ENCODE measurements around the gene GSN. TPM values are rescaled to one million over a fixed set of nuclear protein-coding genes. Genes with fewer than 3 reads are reported as not detected.

Gene GSN
- total RNA-seq: 100 to 1,000 TPM; 628 to 986 (median 782) TPM

DNA sequence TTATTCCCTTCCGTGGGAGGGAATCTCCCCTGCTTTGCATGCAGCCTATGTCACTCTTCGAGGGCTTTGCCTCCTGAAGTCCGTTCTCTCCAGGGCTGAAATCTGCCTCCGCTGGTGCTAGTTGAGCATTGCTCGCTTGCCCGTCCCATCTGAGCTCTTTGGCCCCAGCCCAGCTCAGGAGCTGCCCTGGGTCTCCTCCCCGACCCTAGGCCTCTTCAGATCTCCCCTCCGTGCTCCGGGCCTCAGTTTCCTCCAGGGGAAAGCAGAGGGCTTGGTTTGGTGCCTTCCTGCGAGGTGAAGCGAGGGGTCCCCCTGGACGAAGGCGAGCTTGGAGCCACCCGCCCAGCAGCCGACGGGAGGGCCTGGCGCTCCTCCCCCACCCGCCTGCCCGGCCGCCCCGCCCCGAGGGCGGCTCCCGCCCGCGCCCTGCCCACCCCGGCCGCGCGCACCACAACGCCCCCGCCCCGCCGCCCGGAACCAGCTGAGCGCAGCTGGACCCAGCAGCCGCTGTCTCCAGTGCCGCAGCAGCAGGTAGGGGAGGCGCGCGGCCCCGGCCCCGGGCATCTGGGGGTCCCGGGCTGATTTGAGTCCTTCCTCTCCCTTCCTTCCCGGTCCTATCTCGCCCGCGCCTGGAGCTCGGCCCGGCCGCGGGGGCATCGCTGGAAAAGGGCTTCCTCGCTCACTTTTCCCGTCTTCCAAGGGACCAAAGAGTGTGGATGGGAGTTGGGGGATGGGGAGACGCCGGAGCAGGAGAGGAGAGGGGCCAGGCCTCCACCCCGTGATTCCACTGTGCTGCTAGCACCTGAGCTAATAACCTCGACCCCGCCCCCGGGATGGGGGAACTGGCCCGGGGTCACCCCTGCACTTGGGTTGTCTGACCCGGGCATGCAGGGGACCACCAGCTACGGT lies at the start of gene GSN:
Gene GSN, plus strand, starts transcription at position 474 of the 909 bp plus-strand sequence. CDS start 33,810 bp downstream, outside the sequence.
- intact Hi-C loops (cut with DNase I; ENCODE audit: low total_unique reads): loop anchor here (2.0 kb wide), 1 partner anchor 19 kb away; no protein-coding TSS in a partner anchor

DNA sequence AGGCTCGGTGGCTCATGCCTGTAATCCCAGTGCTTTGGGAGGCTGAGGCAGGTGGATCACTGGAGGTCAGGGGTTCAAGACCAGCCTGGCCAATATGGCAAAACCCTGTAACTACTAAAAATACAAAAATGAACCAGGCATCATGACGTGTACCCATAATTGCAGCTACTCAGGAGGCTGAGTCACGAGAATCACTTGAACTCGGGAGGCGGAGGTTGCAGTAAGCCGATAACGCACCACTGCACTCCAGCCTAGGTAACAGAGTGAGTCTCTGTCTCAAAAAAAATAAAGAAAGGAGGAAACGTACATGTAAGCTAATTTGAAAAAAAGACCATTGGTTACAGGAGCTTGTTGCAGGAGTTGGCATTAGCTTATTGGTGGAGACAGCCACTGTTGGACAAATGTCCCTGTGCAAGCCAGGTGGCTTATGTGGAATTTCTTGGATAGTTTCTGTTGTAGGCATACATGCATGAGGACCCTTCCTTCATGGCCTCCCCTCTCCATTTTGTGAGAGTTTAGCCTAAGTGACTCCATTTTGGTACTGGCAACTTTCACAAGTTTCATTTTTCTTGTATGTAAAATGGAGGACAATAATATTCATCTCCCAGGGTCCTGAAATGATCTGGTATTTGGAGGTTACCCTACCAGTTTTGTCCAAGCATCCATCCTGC lies 49.5 kb upstream of the GSN start:
- Histone ChIP-seq H3K36me3 (no peaks in the 10 kb centered on the region), H3K27me3 (no peaks in the 10 kb centered on the region), H3K27ac (no peak overlapping the region), H3K9me3 (no peaks in the 10 kb centered on the region), H3K4me1 (peaks cover 0 to 1% (median 0%) of the 10 kb centered on the region in 4 donors), H3K4me3 (no peak overlapping the region)
- intact Hi-C loops (cut with DNase I; ENCODE audit: low total_unique reads) (loop anchor here (5.0 kb wide), 1 partner anchor 179 kb away; no protein-coding TSS in a partner anchor), in situ Hi-C loops (cut with MboI; ENCODE audit: low pct_ligation_motif_present in 1 of 4, low pct_unique_long_range_greater_than_20kb in 1 of 4, low sequenced_read_pairs in 3 of 4) (loop anchor here (5.0 to 25.0 kb wide), 4 partner anchors 86 to 179 kb away; no protein-coding TSS in a partner anchor)
- 60 to 75% methylated on average over 2 to 8 of the region's 8 CpGs for WGBS, 2 donors (ENCODE audit: low coverage in 1 of 2)
- TF ChIP-seq POLR2A (IDR thresholded peaks at IDR 0.05) (no peak), EP300 (IDR thresholded peaks at IDR 0.05; ENCODE audit: low read depth) (no peak), POLR2AphosphoS5 (IDR thresholded peaks at IDR 0.05) (no peak)
- TF ChIP-seq, protein P1, sequence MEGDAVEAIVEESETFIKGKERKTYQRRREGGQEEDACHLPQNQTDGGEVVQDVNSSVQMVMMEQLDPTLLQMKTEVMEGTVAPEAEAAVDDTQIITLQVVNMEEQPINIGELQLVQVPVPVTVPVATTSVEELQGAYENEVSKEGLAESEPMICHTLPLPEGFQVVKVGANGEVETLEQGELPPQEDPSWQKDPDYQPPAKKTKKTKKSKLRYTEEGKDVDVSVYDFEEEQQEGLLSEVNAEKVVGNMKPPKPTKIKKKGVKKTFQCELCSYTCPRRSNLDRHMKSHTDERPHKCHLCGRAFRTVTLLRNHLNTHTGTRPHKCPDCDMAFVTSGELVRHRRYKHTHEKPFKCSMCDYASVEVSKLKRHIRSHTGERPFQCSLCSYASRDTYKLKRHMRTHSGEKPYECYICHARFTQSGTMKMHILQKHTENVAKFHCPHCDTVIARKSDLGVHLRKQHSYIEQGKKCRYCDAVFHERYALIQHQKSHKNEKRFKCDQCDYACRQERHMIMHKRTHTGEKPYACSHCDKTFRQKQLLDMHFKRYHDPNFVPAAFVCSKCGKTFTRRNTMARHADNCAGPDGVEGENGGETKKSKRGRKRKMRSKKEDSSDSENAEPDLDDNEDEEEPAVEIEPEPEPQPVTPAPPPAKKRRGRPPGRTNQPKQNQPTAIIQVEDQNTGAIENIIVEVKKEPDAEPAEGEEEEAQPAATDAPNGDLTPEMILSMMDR (IDR thresholded peaks at IDR 0.05): no peak
- DNase-seq: no peak

More for the DNA sequence above, at the start of gene GSN:
- TF ChIP-seq, protein P1 (IDR thresholded peaks at IDR 0.05): peak in 2 of 5 experiments; percentile 8 to 21
- TF ChIP-seq EP300 (IDR thresholded peaks at IDR 0.05; ENCODE audit: low read depth): peak; percentile 32
- peak; percentile 95 to 97 (median 95) for TF ChIP-seq POLR2AphosphoS5 (IDR thresholded peaks at IDR 0.05)
- peak; percentile 92 for TF ChIP-seq POLR2A (IDR thresholded peaks at IDR 0.05)
- 2 to 46% methylated on average over 4 to 37 of the region's 64 CpGs for WGBS, 2 donors (ENCODE audit: low coverage in 1 of 2)
- H3K4me3 ChIP-seq: peak within 1 kb of the TSS; percentile 75 to 93 (median 85)
- H3K4me1 ChIP-seq: peaks cover 26 to 60% (median 46%) of the 10 kb centered on the region in 4 donors
- H3K27me3 ChIP-seq: no peaks in the 10 kb centered on the region
- no peaks in the 10 kb centered on the region for H3K9me3 ChIP-seq
- H3K27ac ChIP-seq: peak within 1 kb of the TSS; percentile 92 to 98 (median 95)
- no peaks in the 10 kb centered on the region for H3K36me3 ChIP-seq
- peak; percentile 90 for DNase-seq
- in situ Hi-C loops (cut with MboI; ENCODE audit: low pct_ligation_motif_present in 1 of 4, low pct_unique_long_range_greater_than_20kb in 1 of 4, low sequenced_read_pairs in 3 of 4): no loop called here

DNA sequence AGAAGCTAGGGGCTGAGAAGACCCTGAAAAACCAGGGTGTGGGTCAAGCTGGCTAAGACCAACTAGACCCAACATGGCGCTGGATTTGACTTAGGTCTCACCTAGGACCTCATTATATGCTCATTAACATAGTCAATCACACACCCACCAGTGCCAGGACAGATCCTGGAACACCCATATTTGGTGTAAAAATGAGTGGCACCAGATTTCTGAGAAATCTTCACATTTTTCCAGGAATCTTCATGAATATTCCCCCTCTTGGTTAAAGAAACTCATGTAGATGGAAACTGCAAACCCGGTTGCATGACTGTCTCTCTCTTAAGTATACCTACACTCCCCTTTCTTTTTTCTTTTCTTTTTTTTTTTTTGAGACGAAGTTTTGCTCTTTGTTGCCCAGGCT lies 48.4 kb upstream of the GSN start:
- intact Hi-C loops (cut with DNase I; ENCODE audit: low total_unique reads): loop anchor here (5.0 kb wide), 1 partner anchor 178 kb away; no protein-coding TSS in a partner anchor
- in situ Hi-C loops (cut with MboI; ENCODE audit: low pct_ligation_motif_present in 1 of 4, low pct_unique_long_range_greater_than_20kb in 1 of 4, low sequenced_read_pairs in 3 of 4): loop anchor here (5.0 to 25.0 kb wide), 4 partner anchors 85 to 178 kb away; no protein-coding TSS in a partner anchor
- DNase-seq: no peak
- 75 to 82% methylated on average over 1 to 3 of the region's 3 CpGs for WGBS, 2 donors (ENCODE audit: low coverage in 1 of 2)
- Histone ChIP-seq H3K27ac (no peak overlapping the region), H3K9me3 (no peaks in the 10 kb centered on the region), H3K27me3 (no peaks in the 10 kb centered on the region), H3K4me3 (no peak overlapping the region), H3K4me1 (no peaks in the 10 kb centered on the region), H3K36me3 (no peaks in the 10 kb centered on the region)
- TF ChIP-seq EP300 (IDR thresholded peaks at IDR 0.05; ENCODE audit: low read depth) (no peak), POLR2A (IDR thresholded peaks at IDR 0.05) (no peak), POLR2AphosphoS5 (IDR thresholded peaks at IDR 0.05) (no peak)
- TF ChIP-seq, protein P1 (IDR thresholded peaks at IDR 0.05): no peak

Measured in transverse colon (tissue), 4 donors.